HG02938 (cell line): ENCODE measurements around the gene SLC39A13.

Source experiments
- ATAC-seq: cut with Tn5 transposase; IDR thresholded peaks from one replicate; pipeline ENCODE4 v1.9.1; 2021; ENCODE audit warnings: mild to moderate bottlenecking, moderate library complexity; ENCODE audit not compliant: unreplicated experiment

Gene SLC39A13

GRCh38 chr11:47400768-47401279, 7.6 kb upstream of the SLC39A13 start:
- peak; percentile 55 for ATAC-seq

GRCh38 chr11:47403135-47403534, 5.3 kb upstream of the SLC39A13 start:
- ATAC-seq = no peak

- no peak for ATAC-seq
Measured at GRCh38 chr11:47403571-47403970, 4.8 kb upstream of the SLC39A13 start.

- ATAC-seq = no peak
Measured at GRCh38 chr11:47406896-47407745, 1.3 kb upstream of the SLC39A13 start.

- peak; percentile 8 for ATAC-seq
Measured at GRCh38 chr11:47408598-47409439, 429 bp downstream of the SLC39A13 start.

GRCh38 chr11:47409440-47410369, 1.3 kb downstream of the SLC39A13 start:
- no peak for ATAC-seq

GRCh38 chr11:47410370-47411264, 2.2 kb downstream of the SLC39A13 start:
- no peak for ATAC-seq

- ATAC-seq = no peak
Measured at GRCh38 chr11:47411884-47412746, 3.7 kb downstream of the SLC39A13 start.

GRCh38 chr11:47413351-47413750, 5.0 kb downstream of the SLC39A13 start:
- no peak for ATAC-seq

GRCh38 chr11:47413908-47414684, 5.7 kb downstream of the SLC39A13 start:
- no peak for ATAC-seq

- ATAC-seq = no peak
Measured at GRCh38 chr11:47414685-47415070, 6.3 kb downstream of the SLC39A13 start.

GRCh38 chr11:47415091-47415854, 6.9 kb downstream of the SLC39A13 start:
- no peak for ATAC-seq

- no peak for ATAC-seq
Measured at GRCh38 chr11:47415949-47416472, 7.6 kb downstream of the SLC39A13 start.

- no peak for ATAC-seq
Measured at GRCh38 chr11:47417712-47418111, 9.3 kb downstream of the SLC39A13 start.

- ATAC-seq = no peak
Measured at GRCh38 chr11:47418454-47419259, 10.3 kb downstream of the SLC39A13 start.

- ATAC-seq = no peak
Measured at GRCh38 chr11:47425611-47426010, 17.2 kb downstream of the SLC39A13 start.
